ENCODE data around the gene LAMA1.
A peak's percentile ranks its signal among the peaks of the same experiment; 100 is the strongest.

Gene LAMA1

DNA sequence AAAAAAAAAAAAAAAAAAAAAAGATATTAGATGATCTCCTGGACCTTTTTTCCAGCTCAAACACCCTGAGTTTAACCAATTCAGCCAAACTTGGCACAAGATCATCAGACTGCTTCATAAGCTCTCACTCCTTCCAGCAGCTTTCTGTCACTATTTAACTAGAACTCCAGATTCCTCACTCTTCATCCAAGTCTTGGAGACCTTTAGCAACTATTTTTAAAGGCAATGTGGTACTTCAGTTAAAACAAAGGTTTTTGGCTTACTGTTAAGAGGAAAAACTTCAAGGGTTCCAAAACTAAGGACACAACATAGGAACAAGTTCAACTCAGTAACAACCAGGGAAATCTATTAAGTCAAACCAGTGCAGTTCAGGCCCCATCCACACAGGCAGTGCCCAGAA, 23.2 kb downstream of the LAMA1 start:
- no peak for DNase-seq (ENCODE audit: low read depth, low spot score)
- in situ Hi-C loops (cut with HindIII; ENCODE audit: low sequenced_read_pairs), result no loop called here
- TF ChIP-seq CTCF (IDR thresholded peaks at IDR 0.05; ENCODE audit: low read depth, low read length), result no peak
- H3K4me3 ChIP-seq (ENCODE audit: low read depth, low read length), result no peak overlapping the region

DNA sequence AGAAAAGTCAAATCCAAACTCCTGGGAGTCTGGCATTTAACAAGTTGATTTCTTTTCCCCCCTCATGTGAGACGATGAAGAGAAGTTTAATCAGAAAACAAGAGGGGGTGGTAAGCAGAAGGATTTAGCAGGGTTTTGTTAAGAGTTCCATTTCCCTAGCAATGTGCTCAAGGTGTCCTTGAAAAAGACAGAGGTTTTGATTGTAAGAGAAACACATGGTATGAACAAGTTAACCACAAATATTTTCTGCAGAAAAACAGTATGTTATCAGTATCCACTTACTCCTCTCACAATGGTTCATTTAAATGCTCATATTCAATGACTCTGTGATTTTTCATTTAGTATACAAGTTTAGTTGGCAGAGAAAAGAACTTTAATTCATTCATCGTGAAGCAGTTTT, 26.8 kb downstream of the LAMA1 start:
- no peak overlapping the region for H3K4me3 ChIP-seq (ENCODE audit: low read depth, low read length)
- in situ Hi-C loops (cut with HindIII; ENCODE audit: low sequenced_read_pairs), result no loop called here
- peak; percentile 12 for DNase-seq (ENCODE audit: low read depth, low spot score)
- no peak for TF ChIP-seq CTCF (IDR thresholded peaks at IDR 0.05; ENCODE audit: low read depth, low read length)

DNA sequence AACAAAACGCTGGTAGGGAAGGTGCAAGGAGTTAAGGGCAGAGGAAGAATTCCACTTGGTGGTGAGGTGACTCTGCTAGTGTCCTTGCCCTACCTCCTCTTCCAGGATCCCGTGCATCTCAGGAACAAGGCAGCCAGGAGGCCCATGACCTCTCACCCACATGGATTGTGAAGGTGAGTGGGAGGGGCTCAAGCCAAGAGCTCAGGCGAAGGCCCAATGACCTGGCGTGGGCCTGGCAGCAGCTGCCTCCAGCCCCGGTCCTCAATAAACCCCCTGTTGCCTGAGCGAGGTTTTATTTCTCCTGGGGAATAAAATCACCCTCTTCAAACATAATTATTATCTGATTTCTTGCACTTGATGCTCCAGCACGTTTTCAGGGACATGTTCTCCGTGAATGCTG, 28.2 kb downstream of the LAMA1 start:
- no peak for TF ChIP-seq CTCF (IDR thresholded peaks at IDR 0.05; ENCODE audit: low read depth, low read length)
- DNase-seq (ENCODE audit: low read depth, low spot score), result no peak
- in situ Hi-C loops (cut with HindIII; ENCODE audit: low sequenced_read_pairs), result no loop called here
- H3K4me3 ChIP-seq (ENCODE audit: low read depth, low read length), result no peak overlapping the region

- H3K4me3 ChIP-seq (ENCODE audit: low read depth, low read length), result no peak overlapping the region
- TF ChIP-seq CTCF (IDR thresholded peaks at IDR 0.05; ENCODE audit: low read depth, low read length), result no peak
- peak; percentile 88 for DNase-seq (ENCODE audit: low read depth, low spot score)
- in situ Hi-C loops (cut with HindIII; ENCODE audit: low sequenced_read_pairs), result no loop called here
Measured at GRCh38 chr18:7084080-7085065, 33.2 kb downstream of the LAMA1 start.

- no peak for TF ChIP-seq CTCF (IDR thresholded peaks at IDR 0.05; ENCODE audit: low read depth, low read length)
- in situ Hi-C loops (cut with HindIII; ENCODE audit: low sequenced_read_pairs), result no loop called here
- DNase-seq (ENCODE audit: low read depth, low spot score), result no peak
- H3K4me3 ChIP-seq (ENCODE audit: low read depth, low read length), result no peak overlapping the region
Measured at GRCh38 chr18:7082671-7083070, 34.9 kb downstream of the LAMA1 start.

DNA sequence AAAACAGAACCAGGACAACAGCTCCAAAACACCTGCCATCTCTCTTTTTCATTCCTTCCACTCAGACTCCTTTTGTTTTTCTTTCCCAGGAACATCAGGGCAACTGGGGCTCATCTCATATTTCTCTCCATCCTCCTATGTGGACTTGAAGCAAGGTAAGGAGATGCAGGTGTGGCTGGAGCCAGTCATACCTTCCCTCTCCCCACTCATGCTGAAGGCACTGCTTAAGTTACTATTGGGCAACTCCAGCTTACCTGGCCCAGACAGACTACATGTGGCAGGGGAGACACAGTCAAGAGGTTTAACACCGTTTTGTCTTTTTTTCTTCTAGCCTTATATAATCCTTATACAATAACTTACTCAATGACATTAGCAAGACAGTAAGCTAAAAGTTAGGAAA, 38.4 kb downstream of the LAMA1 start:
- no peak overlapping the region for H3K4me3 ChIP-seq (ENCODE audit: low read depth, low read length)
- no peak for TF ChIP-seq CTCF (IDR thresholded peaks at IDR 0.05; ENCODE audit: low read depth, low read length)
- in situ Hi-C loops (cut with HindIII; ENCODE audit: low sequenced_read_pairs), result no loop called here
- DNase-seq (ENCODE audit: low read depth, low spot score), result no peak
